HL-60 (cell line): ENCODE results near the gene PDXK.

ENCODE experiments used
- DNase-seq, 2 experiments: peaks; one replicate each; pipeline ENCODE4 v3.0.0-alpha.2; 2010 to 2020; ENCODE audit warnings: low read depth in 1 of 2, low spot score in 1 of 2
- H3K27ac ChIP-seq: fragments of 250-450 bp; sonication (Bioruptor Pico); replicated peaks from 2 replicates; pipeline ENCODE4 v1.5.1; 2020; ENCODE audit warnings: mild to moderate bottlenecking, moderate library complexity
- H3K27me3 ChIP-seq: fragments of 250-450 bp; sonication (Bioruptor Pico); 2 replicates; pipeline ENCODE4 v1.5.1; 2021; ENCODE audit warnings: mild to moderate bottlenecking, moderate library complexity; ENCODE audit not compliant: insufficient read depth, poor library complexity, severe bottlenecking
- H3K4me3 ChIP-seq: replicated peaks from 2 replicates; pipeline ENCODE4 v1.5.1; 2011; ENCODE audit warnings: mild to moderate bottlenecking, control low read depth, low read length; ENCODE audit not compliant: insufficient read depth
- CTCF ChIP-seq: IDR thresholded peaks from one replicate; pipeline ENCODE4 v1.5.1; 2011; ENCODE audit warnings: low read length, control low read depth, inconsistent platforms; ENCODE audit not compliant: insufficient read depth
- GABPA ChIP-seq: IDR thresholded peaks from 2 replicates; pipeline ENCODE4 v1.6.1; 2012; ENCODE audit warnings: low read depth
- POLR2AphosphoS5 ChIP-seq: IDR thresholded peaks from 2 replicates; pipeline ENCODE4 v1.6.1; 2012; ENCODE audit warnings: low read depth
- REST ChIP-seq: IDR thresholded peaks from 2 replicates; pipeline ENCODE4 v1.6.1; 2012; ENCODE audit warnings: low read depth; ENCODE audit not compliant: insufficient replicate concordance
- SPI1 ChIP-seq: IDR thresholded peaks from 2 replicates; pipeline ENCODE4 v1.6.1; 2012; ENCODE audit warnings: low read depth, mild to moderate bottlenecking, borderline replicate concordance

PDXK gene

GRCh38 chr21:43734928-43735229 lies 15.9 kb downstream of the PDXK start:
- TF ChIP-seq CTCF (no peak), GABPA (no peak)
- H3K27ac ChIP-seq, result no peak overlapping the region
- H3K27me3 ChIP-seq, result no peaks in the 10 kb centered on the region
- DNase-seq, result no peak
- no peak overlapping the region for H3K4me3 ChIP-seq

- no peak for DNase-seq
- TF ChIP-seq REST (no peak), POLR2AphosphoS5 (no peak), CTCF (no peak), SPI1 (no peak), GABPA (no peak)
- H3K4me3 ChIP-seq, result no peak overlapping the region
- H3K27me3 ChIP-seq, result no peaks in the 10 kb centered on the region
- H3K27ac ChIP-seq, result no peak overlapping the region
Measured at GRCh38 chr21:43735236-43736091, 16.5 kb downstream of the PDXK start.

GRCh38 chr21:43736224-43736883 lies 17.4 kb downstream of the PDXK start:
- TF ChIP-seq GABPA, result no peak
- no peak for TF ChIP-seq REST
- no peak for TF ChIP-seq CTCF
- no peak for TF ChIP-seq SPI1
- TF ChIP-seq POLR2AphosphoS5, result no peak
- DNase-seq, result no peak
- no peaks in the 10 kb centered on the region for H3K27me3 ChIP-seq
- H3K27ac ChIP-seq, result no peak overlapping the region
- no peak overlapping the region for H3K4me3 ChIP-seq
